Breast epithelium (tissue), 3 donors: ENCODE data around the gene ZP2.

ENCODE experiments used
- POLR2A ChIP-seq: fragments of 450-650 bp; IDR thresholded peaks from one replicate; pipeline ENCODE4 v1.6.1; 2016; ENCODE audit warnings: antibody characterized with exemption, mild to moderate bottlenecking, moderate library complexity
- POLR2AphosphoS5 ChIP-seq, 3 donors: sonication (generic); formaldehyde crosslinking; IDR thresholded peaks; one replicate each; pipeline ENCODE4 v1.6.1; 2017; ENCODE audit warnings: antibody characterized with exemption in 3 of 3
- TF ChIP-seq, protein P1 (sequence below), 3 donors: fragments of 450-650 bp; IDR thresholded peaks; one replicate each; pipeline ENCODE4 v1.5.1; 2016 to 2017; ENCODE audit warnings: antibody characterized with exemption in 3 of 3, mild to moderate bottlenecking in 3 of 3, moderate library complexity in 3 of 3

DNA sequence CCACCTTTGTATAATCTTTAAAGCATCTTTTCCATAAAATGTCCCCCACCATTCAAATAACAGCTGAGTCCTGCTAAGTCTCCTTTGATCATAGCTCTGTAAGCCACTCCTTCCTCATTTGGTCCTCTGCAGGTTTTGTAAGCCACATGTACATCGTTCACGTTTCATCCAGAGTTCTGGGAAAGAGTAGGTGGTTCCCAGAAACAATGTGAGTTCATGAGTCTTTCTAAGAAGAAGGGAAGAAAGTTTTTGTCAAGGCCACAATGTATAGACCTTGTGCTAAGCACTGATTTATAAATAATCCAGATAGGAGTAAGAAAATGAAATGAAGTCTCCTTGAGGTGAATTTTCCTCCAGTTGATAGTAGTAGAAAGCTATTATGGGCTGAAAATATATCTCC, 13.4 kb upstream of the ZP2 start:
- TF ChIP-seq, protein P1, sequence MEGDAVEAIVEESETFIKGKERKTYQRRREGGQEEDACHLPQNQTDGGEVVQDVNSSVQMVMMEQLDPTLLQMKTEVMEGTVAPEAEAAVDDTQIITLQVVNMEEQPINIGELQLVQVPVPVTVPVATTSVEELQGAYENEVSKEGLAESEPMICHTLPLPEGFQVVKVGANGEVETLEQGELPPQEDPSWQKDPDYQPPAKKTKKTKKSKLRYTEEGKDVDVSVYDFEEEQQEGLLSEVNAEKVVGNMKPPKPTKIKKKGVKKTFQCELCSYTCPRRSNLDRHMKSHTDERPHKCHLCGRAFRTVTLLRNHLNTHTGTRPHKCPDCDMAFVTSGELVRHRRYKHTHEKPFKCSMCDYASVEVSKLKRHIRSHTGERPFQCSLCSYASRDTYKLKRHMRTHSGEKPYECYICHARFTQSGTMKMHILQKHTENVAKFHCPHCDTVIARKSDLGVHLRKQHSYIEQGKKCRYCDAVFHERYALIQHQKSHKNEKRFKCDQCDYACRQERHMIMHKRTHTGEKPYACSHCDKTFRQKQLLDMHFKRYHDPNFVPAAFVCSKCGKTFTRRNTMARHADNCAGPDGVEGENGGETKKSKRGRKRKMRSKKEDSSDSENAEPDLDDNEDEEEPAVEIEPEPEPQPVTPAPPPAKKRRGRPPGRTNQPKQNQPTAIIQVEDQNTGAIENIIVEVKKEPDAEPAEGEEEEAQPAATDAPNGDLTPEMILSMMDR (IDR thresholded peaks at IDR 0.05) = no peak
- TF ChIP-seq POLR2AphosphoS5 (IDR thresholded peaks at IDR 0.05) = no peak
- no peak for TF ChIP-seq POLR2A
